ENCODE data around the gene DCLK2.
A peak's percentile ranks its signal among the peaks of the same experiment; 100 is the strongest.

DCLK2 gene

DNA sequence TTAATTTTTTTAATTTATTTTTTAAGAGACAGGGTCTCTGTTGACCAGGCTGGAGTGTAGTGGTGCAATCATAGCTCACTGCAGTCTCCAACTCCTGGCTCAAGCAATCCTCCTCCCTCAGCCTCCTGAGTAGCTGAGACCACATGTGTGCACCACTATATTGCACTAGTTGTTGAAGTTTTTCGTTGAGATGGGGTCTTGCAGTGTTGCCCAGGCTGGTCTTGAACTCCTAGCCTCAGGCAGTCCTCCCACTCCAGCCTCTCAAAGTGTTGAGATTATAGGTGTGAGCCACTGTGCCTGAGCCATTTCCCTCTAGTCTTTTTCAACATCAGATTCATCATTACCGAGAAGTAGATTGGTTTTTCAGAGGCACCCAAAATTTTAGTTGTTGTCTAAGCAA lies 165.7 kb downstream of the DCLK2 start:
- TF ChIP-seq, protein P1, sequence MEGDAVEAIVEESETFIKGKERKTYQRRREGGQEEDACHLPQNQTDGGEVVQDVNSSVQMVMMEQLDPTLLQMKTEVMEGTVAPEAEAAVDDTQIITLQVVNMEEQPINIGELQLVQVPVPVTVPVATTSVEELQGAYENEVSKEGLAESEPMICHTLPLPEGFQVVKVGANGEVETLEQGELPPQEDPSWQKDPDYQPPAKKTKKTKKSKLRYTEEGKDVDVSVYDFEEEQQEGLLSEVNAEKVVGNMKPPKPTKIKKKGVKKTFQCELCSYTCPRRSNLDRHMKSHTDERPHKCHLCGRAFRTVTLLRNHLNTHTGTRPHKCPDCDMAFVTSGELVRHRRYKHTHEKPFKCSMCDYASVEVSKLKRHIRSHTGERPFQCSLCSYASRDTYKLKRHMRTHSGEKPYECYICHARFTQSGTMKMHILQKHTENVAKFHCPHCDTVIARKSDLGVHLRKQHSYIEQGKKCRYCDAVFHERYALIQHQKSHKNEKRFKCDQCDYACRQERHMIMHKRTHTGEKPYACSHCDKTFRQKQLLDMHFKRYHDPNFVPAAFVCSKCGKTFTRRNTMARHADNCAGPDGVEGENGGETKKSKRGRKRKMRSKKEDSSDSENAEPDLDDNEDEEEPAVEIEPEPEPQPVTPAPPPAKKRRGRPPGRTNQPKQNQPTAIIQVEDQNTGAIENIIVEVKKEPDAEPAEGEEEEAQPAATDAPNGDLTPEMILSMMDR (IDR thresholded peaks at IDR 0.05; ENCODE audit: low read length, missing control alignments): no peak
- H3K4me3 ChIP-seq (replicated peaks; ENCODE audit: low read depth, low read length): no peak overlapping the region
- no peak for DNase-seq (ENCODE audit: low read depth)

- no peak overlapping the region for H3K4me3 ChIP-seq (replicated peaks; ENCODE audit: low read depth, low read length)
- peak; percentile 51 for DNase-seq (ENCODE audit: low read depth)
- TF ChIP-seq, protein P1 (IDR thresholded peaks at IDR 0.05; ENCODE audit: low read length, missing control alignments): no peak
Observed at GRCh38 chr4:150244600-150244999, 166.4 kb downstream of the DCLK2 start.

DNA sequence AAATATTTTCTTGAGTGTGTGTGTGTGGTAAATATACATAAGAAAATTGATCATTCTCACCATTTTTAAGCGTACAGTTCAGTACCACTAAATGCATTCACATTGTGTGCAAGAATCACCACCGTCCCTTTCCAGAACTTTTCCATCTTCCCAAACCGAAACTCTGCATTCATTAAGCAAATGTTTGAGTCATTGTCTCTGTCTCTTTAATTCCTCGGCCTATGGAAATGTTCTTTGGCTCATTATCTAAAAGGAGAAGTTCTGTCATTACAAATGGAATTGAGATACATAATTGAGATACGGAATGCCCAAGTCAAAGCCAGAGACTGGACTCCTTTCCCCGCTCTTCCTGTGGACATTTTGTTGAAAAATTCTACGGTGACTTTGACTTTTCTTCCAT lies 168.9 kb downstream of the DCLK2 start:
- no peak overlapping the region for H3K4me3 ChIP-seq (replicated peaks; ENCODE audit: low read depth, low read length)
- DNase-seq (ENCODE audit: low read depth): no peak
- TF ChIP-seq, protein P1 (IDR thresholded peaks at IDR 0.05; ENCODE audit: low read length, missing control alignments): no peak

GRCh38 chr4:150248181-150248580 lies 169.9 kb downstream of the DCLK2 start:
- no peak overlapping the region for H3K4me3 ChIP-seq (replicated peaks; ENCODE audit: low read depth, low read length)
- no peak for DNase-seq (ENCODE audit: low read depth)
- TF ChIP-seq, protein P1 (IDR thresholded peaks at IDR 0.05; ENCODE audit: low read length, missing control alignments): no peak

- TF ChIP-seq, protein P1 (IDR thresholded peaks at IDR 0.05; ENCODE audit: low read length, missing control alignments): no peak
- no peak overlapping the region for H3K4me3 ChIP-seq (replicated peaks; ENCODE audit: low read depth, low read length)
- no peak for DNase-seq (ENCODE audit: low read depth)
Observed at GRCh38 chr4:150250293-150250997, 172.2 kb downstream of the DCLK2 start.

DNA sequence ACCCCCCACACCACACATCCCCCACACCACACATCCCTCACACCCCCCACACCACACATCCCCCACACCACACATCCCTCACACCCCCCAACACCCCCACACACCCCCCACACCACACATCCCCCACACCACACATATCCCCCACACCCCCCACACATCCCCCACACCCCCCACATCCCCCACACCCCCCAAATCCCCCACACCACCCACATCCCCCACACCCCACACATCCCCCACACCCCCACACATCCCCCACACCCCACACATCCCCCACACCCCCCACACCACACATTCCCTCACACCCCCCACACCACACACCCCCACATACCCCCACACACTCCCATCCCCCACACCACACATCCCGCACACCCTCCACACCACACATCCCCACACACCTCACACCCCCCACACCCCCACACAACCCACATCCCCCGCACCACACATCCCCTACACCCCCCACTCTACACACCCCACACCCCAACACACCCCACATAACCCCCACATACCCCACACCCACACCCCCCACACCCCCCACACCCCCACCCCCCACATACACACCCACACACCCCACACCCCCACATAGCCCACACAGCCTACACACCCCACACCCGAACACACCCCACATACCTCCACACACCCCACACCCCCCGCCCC lies 172.9 kb downstream of the DCLK2 start:
- no peak for DNase-seq (ENCODE audit: low read depth)
- TF ChIP-seq, protein P1 (IDR thresholded peaks at IDR 0.05; ENCODE audit: low read length, missing control alignments): no peak
- H3K4me3 ChIP-seq (replicated peaks; ENCODE audit: low read depth, low read length): no peak overlapping the region

Measured in fibroblast of pulmonary artery (primary cell).